Measurements from ENCODE around the gene RASGRP3. TPM values are rescaled to one million over a fixed set of nuclear protein-coding genes. Genes with fewer than 3 reads are reported as not detected.

RASGRP3 gene
- total and polyA plus RNA-seq, 2 of the 13 experiments (the other 11 are each of a cell fraction or from before 2014, with no cell fraction given): 0.01 TPM; not detected in 1

DNA sequence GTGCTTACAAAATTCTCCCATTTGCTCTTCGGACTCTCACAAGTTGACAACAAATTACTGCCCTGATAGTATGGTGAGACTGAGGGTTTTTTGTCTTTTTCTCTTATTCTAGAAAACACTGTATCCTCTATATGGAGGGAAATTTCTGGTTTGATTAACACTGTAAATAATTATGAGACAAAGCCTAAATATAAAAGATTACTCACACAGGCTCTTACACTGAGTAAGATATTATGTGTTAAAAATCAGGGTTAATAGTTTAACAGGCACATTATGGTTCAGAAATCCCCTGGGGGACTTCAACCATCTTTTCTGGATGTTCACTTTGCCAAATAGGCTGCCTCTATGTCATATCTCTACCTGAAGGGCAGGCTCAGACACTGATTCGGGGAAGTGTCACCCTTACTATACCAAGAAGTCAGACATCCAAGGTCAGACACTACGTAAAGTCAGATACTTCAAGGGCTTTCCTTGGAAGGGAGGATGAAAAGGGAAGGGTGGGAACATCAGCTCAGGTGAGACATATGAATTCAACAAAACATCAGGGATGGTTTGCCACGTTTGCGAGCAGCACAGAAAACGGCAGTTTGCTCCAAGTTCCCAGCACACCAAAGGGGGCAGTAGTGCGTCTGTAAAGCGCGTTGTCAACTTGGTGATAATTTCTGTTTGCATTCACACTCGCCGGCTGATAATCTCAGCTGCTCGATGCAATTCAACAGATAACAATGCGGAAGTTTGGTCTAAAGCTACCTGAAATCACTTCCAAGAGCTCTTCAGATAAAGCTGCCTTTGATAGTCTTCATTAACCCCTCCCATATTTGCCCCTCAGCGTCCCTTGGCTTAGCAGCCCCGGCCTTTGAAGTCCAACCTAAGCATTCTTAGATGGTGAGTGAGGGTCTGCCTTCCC, 972 bp upstream of the RASGRP3 start (continued):
- TF ChIP-seq KDM5A (IDR thresholded peaks at IDR 0.05; ENCODE audit: borderline replicate concordance, low read length) (no peak), NFKBIZ (CRISPR knock-in tag; IDR thresholded peaks at IDR 0.05) (no peak), U2AF1 (optimal IDR thresholded peaks at IDR 0.05; ENCODE audit: low read depth, low read length) (no peak), MATR3 (CRISPR knock-in tag; IDR thresholded peaks at IDR 0.05) (no peak), NR2F6 (IDR thresholded peaks at IDR 0.05) (no peak), NR2F6 (CRISPR knock-in tag; IDR thresholded peaks at IDR 0.05) (0 out of 2 replicates have a peak, but pooled peaks have one; percentile 11), POLR2AphosphoS2 (IDR thresholded peaks at IDR 0.05; ENCODE audit: low read depth, low read length) (no peak), FOXA1 (IDR thresholded peaks at IDR 0.05) (no peak), FOXA1 (CRISPR knock-in tag; IDR thresholded peaks at IDR 0.05) (peak; percentile 60; the same call in 1 of the 2 replicates), ZNF781 (CRISPR knock-in tag; IDR thresholded peaks at IDR 0.05; ENCODE audit: borderline replicate concordance, not compliant biosample characterization) (peak; percentile 7), RFXANK (CRISPR knock-in tag; IDR thresholded peaks at IDR 0.05) (no peak)
- TF ChIP-seq, protein P1, sequence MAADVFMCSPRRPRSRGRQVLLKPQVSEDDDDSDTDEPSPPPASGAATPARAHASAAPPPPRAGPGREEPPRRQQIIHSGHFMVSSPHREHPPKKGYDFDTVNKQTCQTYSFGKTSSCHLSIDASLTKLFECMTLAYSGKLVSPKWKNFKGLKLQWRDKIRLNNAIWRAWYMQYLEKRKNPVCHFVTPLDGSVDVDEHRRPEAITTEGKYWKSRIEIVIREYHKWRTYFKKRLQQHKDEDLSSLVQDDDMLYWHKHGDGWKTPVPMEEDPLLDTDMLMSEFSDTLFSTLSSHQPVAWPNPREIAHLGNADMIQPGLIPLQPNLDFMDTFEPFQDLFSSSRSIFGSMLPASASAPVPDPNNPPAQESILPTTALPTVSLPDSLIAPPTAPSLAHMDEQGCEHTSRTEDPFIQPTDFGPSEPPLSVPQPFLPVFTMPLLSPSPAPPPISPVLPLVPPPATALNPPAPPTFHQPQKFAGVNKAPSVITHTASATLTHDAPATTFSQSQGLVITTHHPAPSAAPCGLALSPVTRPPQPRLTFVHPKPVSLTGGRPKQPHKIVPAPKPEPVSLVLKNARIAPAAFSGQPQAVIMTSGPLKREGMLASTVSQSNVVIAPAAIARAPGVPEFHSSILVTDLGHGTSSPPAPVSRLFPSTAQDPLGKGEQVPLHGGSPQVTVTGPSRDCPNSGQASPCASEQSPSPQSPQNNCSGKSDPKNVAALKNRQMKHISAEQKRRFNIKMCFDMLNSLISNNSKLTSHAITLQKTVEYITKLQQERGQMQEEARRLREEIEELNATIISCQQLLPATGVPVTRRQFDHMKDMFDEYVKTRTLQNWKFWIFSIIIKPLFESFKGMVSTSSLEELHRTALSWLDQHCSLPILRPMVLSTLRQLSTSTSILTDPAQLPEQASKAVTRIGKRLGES (CRISPR knock-in tag; IDR thresholded peaks at IDR 0.05; ENCODE audit: borderline replicate concordance): no peak
- TF ChIP-seq, protein P2, sequence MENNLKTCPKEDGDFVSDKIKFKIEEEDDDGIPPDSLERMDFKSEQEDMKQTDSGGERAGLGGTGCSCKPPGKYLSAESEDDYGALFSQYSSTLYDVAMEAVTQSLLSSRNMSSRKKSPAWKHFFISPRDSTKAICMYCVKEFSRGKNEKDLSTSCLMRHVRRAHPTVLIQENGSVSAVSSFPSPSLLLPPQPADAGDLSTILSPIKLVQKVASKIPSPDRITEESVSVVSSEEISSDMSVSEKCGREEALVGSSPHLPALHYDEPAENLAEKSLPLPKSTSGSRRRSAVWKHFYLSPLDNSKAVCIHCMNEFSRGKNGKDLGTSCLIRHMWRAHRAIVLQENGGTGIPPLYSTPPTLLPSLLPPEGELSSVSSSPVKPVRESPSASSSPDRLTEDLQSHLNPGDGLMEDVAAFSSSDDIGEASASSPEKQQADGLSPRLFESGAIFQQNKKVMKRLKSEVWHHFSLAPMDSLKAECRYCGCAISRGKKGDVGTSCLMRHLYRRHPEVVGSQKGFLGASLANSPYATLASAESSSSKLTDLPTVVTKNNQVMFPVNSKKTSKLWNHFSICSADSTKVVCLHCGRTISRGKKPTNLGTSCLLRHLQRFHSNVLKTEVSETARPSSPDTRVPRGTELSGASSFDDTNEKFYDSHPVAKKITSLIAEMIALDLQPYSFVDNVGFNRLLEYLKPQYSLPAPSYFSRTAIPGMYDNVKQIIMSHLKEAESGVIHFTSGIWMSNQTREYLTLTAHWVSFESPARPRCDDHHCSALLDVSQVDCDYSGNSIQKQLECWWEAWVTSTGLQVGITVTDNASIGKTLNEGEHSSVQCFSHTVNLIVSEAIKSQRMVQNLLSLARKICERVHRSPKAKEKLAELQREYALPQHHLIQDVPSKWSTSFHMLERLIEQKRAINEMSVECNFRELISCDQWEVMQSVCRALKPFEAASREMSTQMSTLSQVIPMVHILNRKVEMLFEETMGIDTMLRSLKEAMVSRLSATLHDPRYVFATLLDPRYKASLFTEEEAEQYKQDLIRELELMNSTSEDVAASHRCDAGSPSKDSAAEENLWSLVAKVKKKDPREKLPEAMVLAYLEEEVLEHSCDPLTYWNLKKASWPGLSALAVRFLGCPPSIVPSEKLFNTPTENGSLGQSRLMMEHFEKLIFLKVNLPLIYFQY (CRISPR knock-in tag; IDR thresholded peaks at IDR 0.05; ENCODE audit: borderline replicate concordance): no peak
- TF ChIP-seq, protein P3, sequence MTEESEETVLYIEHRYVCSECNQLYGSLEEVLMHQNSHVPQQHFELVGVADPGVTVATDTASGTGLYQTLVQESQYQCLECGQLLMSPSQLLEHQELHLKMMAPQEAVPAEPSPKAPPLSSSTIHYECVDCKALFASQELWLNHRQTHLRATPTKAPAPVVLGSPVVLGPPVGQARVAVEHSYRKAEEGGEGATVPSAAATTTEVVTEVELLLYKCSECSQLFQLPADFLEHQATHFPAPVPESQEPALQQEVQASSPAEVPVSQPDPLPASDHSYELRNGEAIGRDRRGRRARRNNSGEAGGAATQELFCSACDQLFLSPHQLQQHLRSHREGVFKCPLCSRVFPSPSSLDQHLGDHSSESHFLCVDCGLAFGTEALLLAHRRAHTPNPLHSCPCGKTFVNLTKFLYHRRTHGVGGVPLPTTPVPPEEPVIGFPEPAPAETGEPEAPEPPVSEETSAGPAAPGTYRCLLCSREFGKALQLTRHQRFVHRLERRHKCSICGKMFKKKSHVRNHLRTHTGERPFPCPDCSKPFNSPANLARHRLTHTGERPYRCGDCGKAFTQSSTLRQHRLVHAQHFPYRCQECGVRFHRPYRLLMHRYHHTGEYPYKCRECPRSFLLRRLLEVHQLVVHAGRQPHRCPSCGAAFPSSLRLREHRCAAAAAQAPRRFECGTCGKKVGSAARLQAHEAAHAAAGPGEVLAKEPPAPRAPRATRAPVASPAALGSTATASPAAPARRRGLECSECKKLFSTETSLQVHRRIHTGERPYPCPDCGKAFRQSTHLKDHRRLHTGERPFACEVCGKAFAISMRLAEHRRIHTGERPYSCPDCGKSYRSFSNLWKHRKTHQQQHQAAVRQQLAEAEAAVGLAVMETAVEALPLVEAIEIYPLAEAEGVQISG (CRISPR knock-in tag; IDR thresholded peaks at IDR 0.05): no peak
- TF ChIP-seq, protein P4, sequence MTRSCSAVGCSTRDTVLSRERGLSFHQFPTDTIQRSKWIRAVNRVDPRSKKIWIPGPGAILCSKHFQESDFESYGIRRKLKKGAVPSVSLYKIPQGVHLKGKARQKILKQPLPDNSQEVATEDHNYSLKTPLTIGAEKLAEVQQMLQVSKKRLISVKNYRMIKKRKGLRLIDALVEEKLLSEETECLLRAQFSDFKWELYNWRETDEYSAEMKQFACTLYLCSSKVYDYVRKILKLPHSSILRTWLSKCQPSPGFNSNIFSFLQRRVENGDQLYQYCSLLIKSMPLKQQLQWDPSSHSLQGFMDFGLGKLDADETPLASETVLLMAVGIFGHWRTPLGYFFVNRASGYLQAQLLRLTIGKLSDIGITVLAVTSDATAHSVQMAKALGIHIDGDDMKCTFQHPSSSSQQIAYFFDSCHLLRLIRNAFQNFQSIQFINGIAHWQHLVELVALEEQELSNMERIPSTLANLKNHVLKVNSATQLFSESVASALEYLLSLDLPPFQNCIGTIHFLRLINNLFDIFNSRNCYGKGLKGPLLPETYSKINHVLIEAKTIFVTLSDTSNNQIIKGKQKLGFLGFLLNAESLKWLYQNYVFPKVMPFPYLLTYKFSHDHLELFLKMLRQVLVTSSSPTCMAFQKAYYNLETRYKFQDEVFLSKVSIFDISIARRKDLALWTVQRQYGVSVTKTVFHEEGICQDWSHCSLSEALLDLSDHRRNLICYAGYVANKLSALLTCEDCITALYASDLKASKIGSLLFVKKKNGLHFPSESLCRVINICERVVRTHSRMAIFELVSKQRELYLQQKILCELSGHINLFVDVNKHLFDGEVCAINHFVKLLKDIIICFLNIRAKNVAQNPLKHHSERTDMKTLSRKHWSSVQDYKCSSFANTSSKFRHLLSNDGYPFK (CRISPR knock-in tag; IDR thresholded peaks at IDR 0.05; ENCODE audit: borderline replicate concordance): no peak
- TF ChIP-seq, protein P5, sequence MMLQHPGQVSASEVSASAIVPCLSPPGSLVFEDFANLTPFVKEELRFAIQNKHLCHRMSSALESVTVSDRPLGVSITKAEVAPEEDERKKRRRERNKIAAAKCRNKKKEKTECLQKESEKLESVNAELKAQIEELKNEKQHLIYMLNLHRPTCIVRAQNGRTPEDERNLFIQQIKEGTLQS (CRISPR knock-in tag; IDR thresholded peaks at IDR 0.05): no peak
